Activated B cell treated with CpG ODN at 0.5 μM for 24 hours (primary cell): Measurements from ENCODE around the gene DNAJC30. TPM values are rescaled to one million over a fixed set of nuclear protein-coding genes. Genes with fewer than 3 reads are reported as not detected.
"Not testable (repeated sequence)": the region's sequence is repeated elsewhere in the genome, so short reads cannot be mapped to it uniquely, and the experiment has no call there.

Experiments used
- ATAC-seq: fragments of 200-7000 bp; cut with Tn5 transposase; one replicate; pipeline ENCODE4 v1.10.0; 2021; ENCODE audit warnings: low read depth, mild to moderate bottlenecking, moderate library complexity
- CTCF ChIA-PET: fragments of 350-600 bp; sonication (Branson Sonifier 250); formaldehyde crosslinking; loops from one replicate; lab custom pipeline; 2021; ENCODE audit warnings: antibody characterized with exemption; lab: Charles Lee
- POLR2A ChIA-PET: fragments of 350-600 bp; sonication (Branson Sonifier 250); formaldehyde crosslinking; loops from one replicate; lab custom pipeline; 2021; ENCODE audit warnings: antibody characterized with exemption; lab: Charles Lee
- DNase-seq: peaks from one replicate; pipeline ENCODE4 v3.0.0; 2022
- H3K27ac Mint-ChIP-seq: one replicate; pipeline ENCODE4 v1.8.0; 2020; ENCODE audit warnings: mixed read lengths
- H3K27me3 Mint-ChIP-seq: one replicate; pipeline ENCODE4 v1.8.0; 2021; ENCODE audit warnings: mixed read lengths
- H3K36me3 Mint-ChIP-seq: one replicate; pipeline ENCODE4 v1.8.0; 2021; ENCODE audit warnings: low read depth, mixed read lengths
- H3K4me1 Mint-ChIP-seq: one replicate; pipeline ENCODE4 v1.8.0; 2021; ENCODE audit warnings: mixed read lengths
- H3K4me3 Mint-ChIP-seq: one replicate; pipeline ENCODE4 v1.8.0; 2020; ENCODE audit warnings: mild to moderate bottlenecking, mixed read lengths
- H3K9me3 Mint-ChIP-seq: one replicate; pipeline ENCODE4 v1.8.0; 2020; ENCODE audit warnings: mixed read lengths
- CTCF ChIP-seq: fragments of 200-600 bp; IDR thresholded peaks from one replicate; pipeline ENCODE4 v1.8.0; 2022; ENCODE audit warnings: antibody characterized with exemption, mild to moderate bottlenecking
- intact Hi-C: fragments of 100-400 bp; cut with micrococcal nuclease; formaldehyde crosslinking; loops from one replicate; pipeline ENCODE4 v1.15.1; 2024
- total RNA-seq: library from RNA; stranded (reverse); gene quantifications from 2 replicates; pipeline ENCODE4 v1.2.3, GENCODE V29; 2022

Gene DNAJC30
- total RNA-seq, 1 donor from 2014 or later = 14.2 TPM

GRCh38 chr7:73667344-73668102, 15.7 kb downstream of the DNAJC30 start, which contains the start of gene VPS37D:
TSS of gene VPS37D (plus strand) at chr7:73667831. CDS start at chr7:73667959, 128 bp downstream.
- CTCF ChIA-PET = interaction anchor here (0.6 to 1.1 kb wide), 4 partner anchors 9 to 146 kb away, joined by 3 read pairs; partner anchors contain the start of genes ABHD11 and BAZ1B
- Mint-ChIP-seq H3K27me3 (peaks cover 25% of the 10 kb centered on the region), H3K36me3 (no peaks in the 10 kb centered on the region), H3K4me1 (peaks cover 6% of the 10 kb centered on the region), H3K9me3 (peaks cover 5% of the 10 kb centered on the region), H3K4me3 (peak within 1 kb of the TSS; percentile 78), H3K27ac (no peak within 1 kb of the TSS)
- DNase-seq (peak; percentile 97), ATAC-seq (peak; percentile 91)
- intact Hi-C loops = loop anchor here (1.0 to 5.0 kb wide), 8 partner anchors 16 to 175 kb away; partner anchors contain the start of genes ABHD11, BAZ1B, BUD23 and DNAJC30
- no peak for TF ChIP-seq CTCF
- POLR2A ChIA-PET = interaction anchor here (0.7 to 0.8 kb wide), 2 partner anchors 36 to 70 kb away, joined by 3 to 4 read pairs; no protein-coding TSS in a partner anchor

DNA sequence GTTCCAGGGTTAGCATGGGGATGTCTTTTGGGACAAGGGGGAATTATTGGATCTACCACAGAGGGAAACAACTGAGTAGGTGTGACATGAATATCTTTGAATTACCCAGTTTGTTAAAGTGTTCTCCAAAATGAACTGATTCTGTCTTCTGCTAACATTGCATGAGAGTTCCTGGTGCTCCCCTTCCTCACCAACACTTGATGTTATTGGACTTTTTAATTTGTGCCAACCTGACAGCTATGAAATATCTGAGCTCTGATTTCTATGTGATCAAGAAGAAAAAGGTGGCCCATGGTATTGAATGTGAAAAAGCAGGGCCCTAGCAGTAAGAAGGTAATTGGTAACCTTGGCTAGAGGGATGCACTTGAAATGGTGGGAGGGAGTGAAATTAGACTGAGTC, 20.2 kb downstream of the DNAJC30 start:
- H3K27ac Mint-ChIP-seq = no peak overlapping the region
- no peak overlapping the region for H3K4me3 Mint-ChIP-seq
- peaks cover 5% of the 10 kb centered on the region for H3K9me3 Mint-ChIP-seq
- H3K36me3 Mint-ChIP-seq = no peaks in the 10 kb centered on the region
- no peak for DNase-seq
- intact Hi-C loops = no loop called here
- ATAC-seq = no peak
- TF ChIP-seq CTCF = no peak
- no peaks in the 10 kb centered on the region for H3K4me1 Mint-ChIP-seq
- peaks cover 28% of the 10 kb centered on the region for H3K27me3 Mint-ChIP-seq
- POLR2A ChIA-PET = no interaction called here
- CTCF ChIA-PET = no interaction called here

GRCh38 chr7:73660594-73660993, 22.7 kb downstream of the DNAJC30 start:
- DNase-seq, H3K4me1 Mint-ChIP-seq, H3K4me3 Mint-ChIP-seq, ATAC-seq, CTCF ChIA-PET, H3K27ac Mint-ChIP-seq, H3K9me3 Mint-ChIP-seq, H3K36me3 Mint-ChIP-seq, intact Hi-C loops, POLR2A ChIA-PET: not testable (repeated sequence)
- H3K27me3 Mint-ChIP-seq = peaks cover 27% of the 10 kb centered on the region

DNA sequence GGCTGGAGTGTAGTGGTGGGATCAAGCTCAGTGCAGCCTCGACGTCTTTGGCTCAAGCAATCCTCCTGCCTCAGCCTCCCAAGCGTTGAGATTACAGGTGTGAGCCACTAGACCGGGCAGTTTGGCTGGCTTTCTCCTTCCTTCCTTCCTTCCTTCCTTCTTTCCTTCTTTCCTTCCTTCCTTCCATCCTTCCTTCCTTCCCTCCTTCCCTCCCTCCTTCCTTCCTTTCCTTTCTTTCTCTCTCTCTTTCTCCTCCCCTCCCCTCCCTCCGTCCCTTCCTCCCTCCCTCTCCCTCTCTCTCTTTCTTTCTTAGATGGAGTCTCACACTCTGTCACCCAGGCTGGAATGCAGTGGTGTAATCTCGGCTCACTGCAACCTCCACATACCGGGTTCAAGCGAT, 23.3 kb downstream of the DNAJC30 start:
- DNase-seq = no peak
- ChIA-PET POLR2A (no interaction called here), CTCF (no interaction called here)
- peaks cover 29% of the 10 kb centered on the region for H3K27me3 Mint-ChIP-seq
- TF ChIP-seq CTCF = no peak
- H3K27ac Mint-ChIP-seq = no peak overlapping the region
- H3K4me1 Mint-ChIP-seq = no peaks in the 10 kb centered on the region
- intact Hi-C loops = no loop called here
- H3K9me3 Mint-ChIP-seq = peaks cover 5% of the 10 kb centered on the region
- ATAC-seq = no peak
- H3K36me3 Mint-ChIP-seq = no peaks in the 10 kb centered on the region
- no peak overlapping the region for H3K4me3 Mint-ChIP-seq

DNA sequence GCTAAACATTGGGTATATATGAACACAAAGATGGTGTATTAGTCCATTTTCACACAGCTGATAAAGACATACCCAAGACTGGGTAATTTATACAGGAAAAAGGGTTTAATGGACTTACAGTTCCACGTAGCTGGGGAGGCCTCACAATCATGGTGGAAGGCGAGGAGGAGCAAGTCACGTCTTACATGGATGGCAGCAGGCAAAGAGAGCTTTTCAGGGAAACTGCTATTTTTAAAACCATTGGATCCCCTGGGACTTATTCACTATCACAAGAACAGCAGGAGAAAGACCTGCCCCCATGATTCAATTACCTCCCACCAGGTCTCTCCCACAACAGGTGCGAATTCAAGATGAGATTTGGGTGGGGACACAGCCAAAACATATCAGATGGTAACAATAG, 27.9 kb downstream of the DNAJC30 start:
- H3K27ac Mint-ChIP-seq, H3K36me3 Mint-ChIP-seq, ATAC-seq, H3K4me3 Mint-ChIP-seq, POLR2A ChIA-PET, CTCF ChIA-PET, H3K9me3 Mint-ChIP-seq, intact Hi-C loops, DNase-seq, H3K4me1 Mint-ChIP-seq: not testable (repeated sequence)
- peaks cover 30% of the 10 kb centered on the region for H3K27me3 Mint-ChIP-seq

GRCh38 chr7:73652541-73652949, 30.7 kb downstream of the DNAJC30 start:
- ChIA-PET POLR2A (no interaction called here), CTCF (no interaction called here)
- intact Hi-C loops = no loop called here
- Mint-ChIP-seq H3K4me3 (no peak overlapping the region), H3K9me3 (no peaks in the 10 kb centered on the region), H3K36me3 (no peaks in the 10 kb centered on the region), H3K4me1 (peaks cover 7% of the 10 kb centered on the region), H3K27me3 (peaks cover 41% of the 10 kb centered on the region), H3K27ac (no peak overlapping the region)
- no peak for TF ChIP-seq CTCF
- DNase-seq (no peak), ATAC-seq (no peak)
